ENCODE results near the gene TLR9. TPM values are rescaled to one million over a fixed set of nuclear protein-coding genes. Genes with fewer than 3 reads are reported as not detected.

TLR9 gene
- total RNA-seq, 1 experiment from 2014 or later: not detected

Other genes starting within 250 kb of the TLR9 start
- gene ACY1, start 242.1 kb downstream of the TLR9 start, total RNA-seq (2014; rRNA removed; shearing (Covaris generic)): 11.0 and 19.0 TPM in 2 replicates
- 462 and 868 TPM in 2 replicates for gene RPL29, start 229.8 kb downstream of the TLR9 start, total RNA-seq (2014; rRNA removed; shearing (Covaris generic))
- 7.9 and 13.3 TPM in 2 replicates for gene DUSP7, start 169.1 kb downstream of the TLR9 start, total RNA-seq (2014; rRNA removed; shearing (Covaris generic))
- 12.8 and 14.2 TPM in 2 replicates for gene POC1A, start 71.2 kb downstream of the TLR9 start, total RNA-seq (2014; rRNA removed; shearing (Covaris generic))
- gene ALAS1, start 27.5 kb downstream of the TLR9 start, total RNA-seq (2014; rRNA removed; shearing (Covaris generic)): 26.6 and 44.8 TPM in 2 replicates
- gene TWF2, start 13.5 kb upstream of the TLR9 start, total RNA-seq (2014; rRNA removed; shearing (Covaris generic)): 61.1 and 66.5 TPM in 2 replicates
- gene PPM1M, start 20.1 kb upstream of the TLR9 start, total RNA-seq (2014; rRNA removed; shearing (Covaris generic)): 5.5 and 7.7 TPM in 2 replicates
- gene WDR82, start 53.0 kb upstream of the TLR9 start, total RNA-seq (2014; rRNA removed; shearing (Covaris generic)): 24.1 and 37.0 TPM in 2 replicates
- 3.7 and 6.1 TPM in 2 replicates for gene GLYCTK, start 62.2 kb upstream of the TLR9 start, total RNA-seq (2014; rRNA removed; shearing (Covaris generic))
- 0.47 and 1.1 TPM in 2 replicates for gene DNAH1, start 90.7 kb upstream of the TLR9 start, total RNA-seq (2014; rRNA removed; shearing (Covaris generic))
- gene BAP1, start 184.4 kb upstream of the TLR9 start, total RNA-seq (2014; rRNA removed; shearing (Covaris generic)): 50.2 and 60.1 TPM in 2 replicates
- 7.6 and 9.5 TPM in 2 replicates for gene PHF7, start 185.0 kb upstream of the TLR9 start, total RNA-seq (2014; rRNA removed; shearing (Covaris generic))
- 0.13 TPM in 1 of 2 replicates, not detected in the other for gene SEMA3G, start 219.5 kb upstream of the TLR9 start, total RNA-seq (2014; rRNA removed; shearing (Covaris generic))
- 18.2 and 32.1 TPM in 2 replicates for gene TNNC1, start 228.4 kb upstream of the TLR9 start, total RNA-seq (2014; rRNA removed; shearing (Covaris generic))
- 22.4 and 24.8 TPM in 2 replicates for gene NISCH, start 230.0 kb upstream of the TLR9 start, total RNA-seq (2014; rRNA removed; shearing (Covaris generic))